Common myeloid progenitor, CD34-positive (primary cell): ENCODE measurements around the gene ZNF276.

Experiments
- CTCF ChIA-PET: fragments of 350-600 bp; sonication (Branson Sonifier 250); formaldehyde crosslinking; loops from one replicate; lab custom pipeline; 2021; ENCODE audit warnings: antibody characterized with exemption; lab: Charles Lee
- POLR2A ChIA-PET: fragments of 350-600 bp; sonication (Branson Sonifier 250); formaldehyde crosslinking; loops from one replicate; lab custom pipeline; 2021; ENCODE audit warnings: antibody characterized with exemption; lab: Charles Lee
- DNase-seq, 3 donors: peaks; one replicate each; pipeline versions ENCODE4 v3.0.0 to v3.0.0-alpha.2; 2013
- H3K27ac ChIP-seq, 2 experiments: 1 replicate in 1 of 2; 2 replicates in 1 of 2; pipeline ENCODE4 v1.7.0; 2013; ENCODE audit warnings: inconsistent platforms in 2 of 2, low read length in 2 of 2, mild to moderate bottlenecking in 2 of 2, low read depth in 1 of 2, moderate library complexity in 1 of 2; ENCODE audit not compliant: severe bottlenecking in 2 of 2, insufficient read depth in 1 of 2, poor library complexity in 1 of 2
- H3K27me3 ChIP-seq, 5 experiments: replicated peaks in 2 of 5; 1 replicate in 3 of 5; 2 replicates in 2 of 5; pipeline versions ENCODE4 v1.6.1 to v1.7.0; 2013; ENCODE audit warnings: low read length in 4 of 5, mild to moderate bottlenecking in 2 of 5, moderate library complexity in 2 of 5, inconsistent platforms in 1 of 5; ENCODE audit not compliant: insufficient read depth in 5 of 5, control insufficient read depth in 4 of 5
- H3K36me3 ChIP-seq, 4 experiments: 1 replicate in 2 of 4; 2 replicates in 2 of 4; pipeline versions ENCODE4 v1.6.1 to v1.7.0; 2013; ENCODE audit warnings: low read length in 3 of 4, control low read depth in 1 of 4, mild to moderate bottlenecking in 1 of 4; ENCODE audit not compliant: control insufficient read depth in 4 of 4, insufficient read depth in 4 of 4
- H3K4me1 ChIP-seq, 4 experiments: 1 replicate in 3 of 4; 2 replicates in 1 of 4; pipeline versions ENCODE4 v1.6.1 to v1.7.1; 2013; ENCODE audit warnings: low read length in 3 of 4, mild to moderate bottlenecking in 3 of 4, control low read depth in 1 of 4, inconsistent platforms in 1 of 4, moderate library complexity in 1 of 4; ENCODE audit not compliant: control insufficient read depth in 4 of 4, insufficient read depth in 4 of 4; ENCODE audit errors: control extremely low read depth in 1 of 4
- H3K4me3 ChIP-seq, 7 experiments: 1 replicate in 4 of 7; 2 replicates in 3 of 7; pipeline versions ENCODE4 v1.5.1 to v1.7.0; 2013; ENCODE audit warnings: mild to moderate bottlenecking in 7 of 7, low read length in 6 of 7, moderate library complexity in 6 of 7, inconsistent platforms in 2 of 7, low read depth in 2 of 7, control low read depth in 1 of 7; ENCODE audit not compliant: insufficient read depth in 4 of 7, control insufficient read depth in 1 of 7; ENCODE audit errors: extremely low read depth in 1 of 7
- H3K9me3 ChIP-seq, 5 experiments: 1 replicate in 4 of 5; 2 replicates in 1 of 5; pipeline versions ENCODE4 v1.6.1 to v1.7.1; 2013; ENCODE audit warnings: low read length in 4 of 5, mild to moderate bottlenecking in 2 of 5, inconsistent platforms in 1 of 5, low read depth in 1 of 5, moderate library complexity in 1 of 5; ENCODE audit not compliant: control insufficient read depth in 4 of 5, insufficient read depth in 2 of 5; ENCODE audit errors: control extremely low read depth in 1 of 5
- WGBS: methylation state at CpG from one replicate; pipeline ENCODE4 v1.1.5; 2013; ENCODE audit not compliant: insufficient coverage; 5-methylcytosine and 5-hydroxymethylcytosine counted together

ZNF276 gene

GRCh38 chr16:89708481-89708931, 12.8 kb upstream of the ZNF276 start:
- H3K27me3 ChIP-seq: no peaks in the 10 kb centered on the region
- H3K36me3 ChIP-seq: no peaks in the 10 kb centered on the region
- CTCF ChIA-PET: interaction anchor here (1.0 to 16.5 kb wide), 7 partner anchors 9 to 152 kb away, joined by 3 to 195 read pairs (median 8); partner anchors contain the start of gene VPS9D1
- POLR2A ChIA-PET: interaction anchor here (1.5 kb wide), 1 partner anchor 14 kb away, joined by 6 read pairs; no protein-coding TSS in a partner anchor
- H3K4me1 ChIP-seq: peaks cover 0 to 18% (median 14%) of the 10 kb centered on the region in 4 experiments
- no peak for DNase-seq
- no peak overlapping the region for H3K27ac ChIP-seq
- no peak overlapping the region for H3K4me3 ChIP-seq
- no peaks in the 10 kb centered on the region for H3K9me3 ChIP-seq
- 96% methylated on average over 16 of the region's 19 CpGs for WGBS

GRCh38 chr16:89709166-89709565, 12.2 kb upstream of the ZNF276 start:
- Histone ChIP-seq H3K9me3 (no peaks in the 10 kb centered on the region), H3K4me3 (no peak overlapping the region), H3K36me3 (peaks cover 0 to under 1% (median under 1%) of the 10 kb centered on the region in 4 experiments), H3K27me3 (no peaks in the 10 kb centered on the region), H3K27ac (no peak overlapping the region), H3K4me1 (peaks cover 0 to 18% (median 14%) of the 10 kb centered on the region in 4 experiments)
- ChIA-PET CTCF (interaction anchor here (1.4 to 16.5 kb wide), 4 partner anchors 9 to 151 kb away, joined by 3 to 195 read pairs (median 28); no protein-coding TSS in a partner anchor), POLR2A (interaction anchor here (0.6 to 1.5 kb wide), 2 partner anchors 13 to 35 kb away, joined by 4 to 6 read pairs; no protein-coding TSS in a partner anchor)
- DNase-seq: no peak
- WGBS: 94% methylated on average over 10 of the region's 10 CpGs

GRCh38 chr16:89709716-89710432, 11.5 kb upstream of the ZNF276 start:
- ChIA-PET POLR2A (interaction anchor here (0.6 to 1.5 kb wide), 2 partner anchors 12 to 34 kb away, joined by 4 to 6 read pairs; no protein-coding TSS in a partner anchor), CTCF (interaction anchor here (1.0 to 16.5 kb wide), 8 partner anchors 9 to 150 kb away, joined by 3 to 195 read pairs (median 4); partner anchors contain the start of gene SPATA2L)
- Histone ChIP-seq H3K9me3 (no peaks in the 10 kb centered on the region), H3K27me3 (no peaks in the 10 kb centered on the region), H3K4me1 (peaks cover 0 to 18% (median 14%) of the 10 kb centered on the region in 4 experiments), H3K4me3 (no peak overlapping the region), H3K36me3 (peaks cover 0 to 5% (median 2%) of the 10 kb centered on the region in 4 experiments), H3K27ac (peak overlapping the region in 1 of 2 experiments; percentile 1)
- 96% methylated on average over 19 of the region's 19 CpGs for WGBS
- no peak for DNase-seq

DNA sequence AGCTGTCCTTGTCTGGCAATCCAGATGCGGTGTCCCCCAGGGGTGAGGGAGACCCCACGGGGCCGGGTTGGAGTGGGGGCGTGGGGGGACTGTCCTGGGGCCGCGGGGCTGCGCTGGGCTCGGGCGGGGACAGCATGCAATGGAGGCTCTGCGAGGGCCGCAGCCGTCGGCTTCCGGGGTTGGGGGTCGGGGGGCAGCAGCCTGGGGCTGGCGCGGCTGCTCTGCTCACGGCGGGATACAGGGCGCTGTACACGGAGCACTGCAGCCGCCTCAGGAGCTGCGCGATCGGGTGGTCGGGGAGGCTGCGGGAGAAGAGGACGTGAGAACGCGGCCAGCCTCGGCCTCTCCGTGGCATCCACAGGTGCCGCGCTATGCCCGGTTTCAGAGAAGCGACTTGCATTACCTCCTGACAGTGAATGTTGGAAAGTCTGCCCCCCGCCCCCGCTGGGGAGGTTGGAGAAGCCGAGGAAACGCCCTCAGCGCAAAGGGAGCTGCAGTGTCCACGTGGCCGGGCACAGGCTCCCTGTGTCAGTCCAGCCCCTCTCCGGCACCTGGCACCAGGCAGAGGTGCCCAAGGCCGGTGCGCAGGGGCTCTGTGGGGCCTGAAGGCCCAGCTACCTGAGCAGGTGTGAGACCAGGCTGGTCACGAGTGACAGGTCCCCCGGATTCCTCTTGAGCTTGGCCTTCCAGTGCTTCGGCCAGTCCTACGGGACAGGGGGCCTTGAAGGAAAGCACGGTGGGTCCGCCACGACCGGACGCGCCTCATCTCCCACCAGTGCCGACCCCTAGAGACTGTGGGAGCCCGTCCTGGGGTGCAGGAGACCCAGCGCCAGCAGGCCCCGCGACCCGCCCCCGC, 10.4 kb upstream of the ZNF276 start:
- Histone ChIP-seq H3K36me3 (peaks cover 0 to 5% (median 2%) of the 10 kb centered on the region in 4 experiments), H3K4me3 (no peak overlapping the region), H3K27me3 (no peaks in the 10 kb centered on the region), H3K9me3 (no peaks in the 10 kb centered on the region), H3K27ac (no peak overlapping the region), H3K4me1 (peaks cover 0 to 17% (median 14%) of the 10 kb centered on the region in 4 experiments)
- POLR2A ChIA-PET: interaction anchor here (0.6 kb wide), 1 partner anchor 143 kb away, joined by 3 read pairs; no protein-coding TSS in a partner anchor
- 94% methylated on average over 55 of the region's 63 CpGs for WGBS
- CTCF ChIA-PET: interaction anchor here (1.0 to 16.5 kb wide), 5 partner anchors 10 to 80 kb away, joined by 3 to 195 read pairs (median 4); partner anchors contain the start of gene SPATA2L
- no peak for DNase-seq

GRCh38 chr16:89711601-89712273, 9.6 kb upstream of the ZNF276 start:
- Histone ChIP-seq H3K27me3 (no peaks in the 10 kb centered on the region), H3K36me3 (peaks cover 0 to 10% (median 4%) of the 10 kb centered on the region in 4 experiments), H3K27ac (peak overlapping the region in 1 of 2 experiments; percentile 54), H3K4me1 (peaks cover 0 to 13% (median 12%) of the 10 kb centered on the region in 4 experiments), H3K4me3 (peak overlapping the region; percentile 52 to 79 (median 74)), H3K9me3 (no peaks in the 10 kb centered on the region)
- peak; percentile 64 to 79 (median 76) for DNase-seq
- ChIA-PET POLR2A (interaction anchor here (0.6 to 1.2 kb wide), 2 partner anchors 14 to 143 kb away, joined by 3 to 5 read pairs; no protein-coding TSS in a partner anchor), CTCF (interaction anchor here (1.6 to 16.5 kb wide), 3 partner anchors 9 to 149 kb away, joined by 4 to 195 read pairs (median 8); no protein-coding TSS in a partner anchor)
- WGBS: 0% methylated on average over 18 of the region's 48 CpGs

- POLR2A ChIA-PET: interaction anchor here (0.7 to 1.2 kb wide), 2 partner anchors 13 to 153 kb away, joined by 5 to 6 read pairs; no protein-coding TSS in a partner anchor
- no peak for DNase-seq
- Histone ChIP-seq H3K27me3 (no peaks in the 10 kb centered on the region), H3K4me3 (peak overlapping the region; percentile 52 to 79 (median 74)), H3K36me3 (peaks cover 0 to 14% (median 4%) of the 10 kb centered on the region in 4 experiments), H3K27ac (peak overlapping the region in 1 of 2 experiments; percentile 54), H3K9me3 (no peaks in the 10 kb centered on the region), H3K4me1 (peaks cover 0 to 13% (median 12%) of the 10 kb centered on the region in 4 experiments)
- WGBS: 13% methylated on average over 17 of the region's 22 CpGs
- CTCF ChIA-PET: interaction anchor here (0.9 to 16.5 kb wide), 6 partner anchors 9 to 149 kb away, joined by 3 to 195 read pairs (median 4); no protein-coding TSS in a partner anchor
These were observed 9.0 kb upstream of the ZNF276 start for GRCh38 chr16:89712274-89712781.
